Naive thymus-derived CD4-positive, alpha-beta T cell (primary cell): Measurements from ENCODE around the gene DIDO1. TPM values are rescaled to one million over a fixed set of nuclear protein-coding genes. Genes with fewer than 3 reads are reported as not detected.

Experiments
- ATAC-seq: fragments of 150-1000 bp; cut with Tn5 transposase; 2 replicates; pipeline ENCODE4 v1.10.0; 2021; ENCODE audit warnings: mild to moderate bottlenecking, moderate library complexity
- CTCF ChIA-PET: fragments of 350-600 bp; sonication (Branson Sonifier 250); formaldehyde crosslinking; loops from one replicate; lab custom pipeline; 2021; ENCODE audit warnings: antibody characterized with exemption; lab: Charles Lee
- POLR2A ChIA-PET: fragments of 350-600 bp; sonication (Branson Sonifier 250); formaldehyde crosslinking; loops from one replicate; lab custom pipeline; 2021; ENCODE audit warnings: antibody characterized with exemption, inconsistent platforms; lab: Charles Lee
- DNase-seq, 9 donors: peaks; one replicate each; pipeline versions ENCODE4 v3.0.0 to v3.0.0-alpha.2; 2020 to 2022; ENCODE audit warnings: mixed read lengths in 1 of 9
- H3K27ac ChIP-seq: one replicate; pipeline ENCODE4 v1.7.0; 2013; ENCODE audit warnings: mild to moderate bottlenecking, low read depth, low read length, moderate library complexity
- H3K27me3 ChIP-seq, 2 donors: one replicate each; pipeline ENCODE4 v1.7.0; 2013; ENCODE audit warnings: low read length in 2 of 2, mild to moderate bottlenecking in 2 of 2, moderate library complexity in 2 of 2; ENCODE audit not compliant: control insufficient read depth in 2 of 2, insufficient read depth in 2 of 2
- H3K36me3 ChIP-seq, 3 experiments: 1 replicate in 2 of 3; 2 replicates in 1 of 3; pipeline ENCODE4 v1.7.0; 2013; ENCODE audit warnings: low read length in 3 of 3, mild to moderate bottlenecking in 3 of 3, moderate library complexity in 1 of 3; ENCODE audit not compliant: insufficient read depth in 3 of 3, control insufficient read depth in 2 of 3
- H3K4me1 ChIP-seq, 2 donors: one replicate each; pipeline ENCODE4 v1.7.0; 2013; ENCODE audit warnings: low read length in 2 of 2, mild to moderate bottlenecking in 2 of 2, moderate library complexity in 1 of 2; ENCODE audit not compliant: control insufficient read depth in 2 of 2, insufficient read depth in 2 of 2
- H3K4me3 ChIP-seq: 2 replicates; pipeline ENCODE4 v1.7.0; 2013; ENCODE audit warnings: mild to moderate bottlenecking, low read length
- H3K9me3 ChIP-seq, 3 experiments: 1 replicate in 2 of 3; 2 replicates in 1 of 3; pipeline ENCODE4 v1.7.0; 2013; ENCODE audit warnings: low read length in 3 of 3; ENCODE audit not compliant: control insufficient read depth in 2 of 3
- H3K27ac Mint-ChIP-seq, 9 donors: one replicate each; pipeline ENCODE4 v1.8.0; 2020 to 2022; ENCODE audit warnings: mixed read lengths in 9 of 9, mild to moderate bottlenecking in 8 of 9, moderate library complexity in 5 of 9, inconsistent platforms in 2 of 9
- H3K27me3 Mint-ChIP-seq, 5 donors: one replicate each; pipeline ENCODE4 v1.8.0; 2021 to 2022; ENCODE audit warnings: mixed read lengths in 5 of 5, mild to moderate bottlenecking in 1 of 5
- H3K36me3 Mint-ChIP-seq, 5 donors: one replicate each; pipeline ENCODE4 v1.8.0; 2020 to 2022; ENCODE audit warnings: mixed read lengths in 5 of 5, mild to moderate bottlenecking in 3 of 5, inconsistent platforms in 1 of 5
- H3K4me1 Mint-ChIP-seq, 7 donors: one replicate each; pipeline ENCODE4 v1.8.0; 2020 to 2022; ENCODE audit warnings: mixed read lengths in 7 of 7, mild to moderate bottlenecking in 3 of 7, inconsistent platforms in 1 of 7
- H3K4me3 Mint-ChIP-seq, 10 donors: one replicate each; pipeline ENCODE4 v1.8.0; 2020 to 2022; ENCODE audit warnings: mild to moderate bottlenecking in 10 of 10, mixed read lengths in 10 of 10, moderate library complexity in 6 of 10, inconsistent platforms in 2 of 10
- H3K9me3 Mint-ChIP-seq, 11 donors: one replicate each; pipeline ENCODE4 v1.8.0; 2020 to 2022; ENCODE audit warnings: mixed read lengths in 11 of 11, mild to moderate bottlenecking in 4 of 11, inconsistent platforms in 1 of 11, moderate library complexity in 1 of 11
- intact Hi-C, 2 donors: fragments of 100-400 bp; cut with micrococcal nuclease; formaldehyde crosslinking; loops; one replicate each; pipeline ENCODE4 v1.15.1; 2023
- polyA plus RNA-seq, 2 donors: library from polyadenylated mRNA; unstranded; fragments of 300-500 nt; fragmentation: Illumina TruSeq; gene quantifications; one replicate each; pipeline ENCODE4 v1.2.3, GENCODE V29; 2021
- total RNA-seq, 6 experiments: library from RNA in 5 of 6; stranded (reverse) in 5 of 6; gene quantifications; 1 replicate in 5 of 6; 2 replicates in 1 of 6; pipeline ENCODE4 v1.2.3 and lab custom pipeline; 2021 to 2026

DIDO1 gene
- total and polyA plus RNA-seq, 7 experiments from 2014 or later, result 36.6 to 139 (median 69.2) TPM

- ChIA-PET POLR2A (interaction anchor here (0.7 kb wide), 1 partner anchor 44 kb away, joined by 3 read pairs; no protein-coding TSS in a partner anchor), CTCF (interaction anchor here (0.7 kb wide), 1 partner anchor 35 kb away, joined by 3 read pairs; no protein-coding TSS in a partner anchor)
- Mint-ChIP-seq H3K36me3 (no peaks in the 10 kb centered on the region), H3K9me3 (peaks cover 0 to 2% (median 0%) of the 10 kb centered on the region in 11 donors), H3K4me3 (no peak overlapping the region), H3K27ac (no peak overlapping the region), H3K4me1 (peaks cover 10 to 17% (median 14%) of the 10 kb centered on the region in 7 donors), H3K27me3 (peaks cover 12 to 15% (median 13%) of the 10 kb centered on the region in 5 donors)
- Histone ChIP-seq H3K4me1 (peaks cover 0 to 4% of the 10 kb centered on the region in 2 donors), H3K27ac (no peak overlapping the region), H3K9me3 (no peaks in the 10 kb centered on the region), H3K36me3 (no peaks in the 10 kb centered on the region), H3K27me3 (no peaks in the 10 kb centered on the region), H3K4me3 (no peak overlapping the region)
- intact Hi-C loops, result no loop called here
- ATAC-seq (no peak), DNase-seq (no peak)
Measured at GRCh38 chr20:62967628-62968351, 41.5 kb upstream of the DIDO1 start.

DNA sequence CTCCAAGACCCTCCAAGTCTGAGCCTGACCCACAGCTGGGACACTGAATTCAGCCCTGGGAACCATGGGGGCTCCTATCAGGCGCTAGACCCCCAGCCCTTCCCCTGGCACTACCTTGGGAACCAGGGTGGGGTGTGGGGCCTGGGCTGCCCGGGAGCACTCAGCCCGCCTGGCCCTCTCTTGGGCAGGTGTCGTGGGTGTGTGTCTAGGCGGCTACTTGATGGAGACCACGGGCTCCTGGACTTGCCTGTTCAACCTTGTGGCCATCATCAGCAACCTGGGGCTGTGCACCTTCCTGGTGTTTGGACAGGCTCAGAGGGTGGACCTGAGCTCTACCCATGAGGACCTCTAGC is 40.8 kb upstream of the DIDO1 start:
- H3K4me3 Mint-ChIP-seq, result no peak overlapping the region
- H3K9me3 Mint-ChIP-seq, result peaks cover 0 to 2% (median 0%) of the 10 kb centered on the region in 11 donors
- DNase-seq (no peak), ATAC-seq (no peak)
- Histone ChIP-seq H3K36me3 (no peaks in the 10 kb centered on the region), H3K4me3 (no peak overlapping the region), H3K27ac (no peak overlapping the region), H3K4me1 (no peaks in the 10 kb centered on the region), H3K27me3 (no peaks in the 10 kb centered on the region), H3K9me3 (no peaks in the 10 kb centered on the region)
- intact Hi-C loops, result no loop called here
- ChIA-PET CTCF (no interaction called here), POLR2A (no interaction called here)
- peaks cover 5 to 13% (median 9%) of the 10 kb centered on the region in 7 donors for H3K4me1 Mint-ChIP-seq
- H3K27me3 Mint-ChIP-seq, result peaks cover 9 to 11% (median 9%) of the 10 kb centered on the region in 5 donors
- no peak overlapping the region for H3K27ac Mint-ChIP-seq
- no peaks in the 10 kb centered on the region for H3K36me3 Mint-ChIP-seq

GRCh38 chr20:62966212-62967148 is 40.2 kb upstream of the DIDO1 start:
- ATAC-seq (no peak), DNase-seq (no peak)
- Histone ChIP-seq H3K4me1 (no peaks in the 10 kb centered on the region), H3K27me3 (no peaks in the 10 kb centered on the region), H3K4me3 (no peak overlapping the region), H3K9me3 (no peaks in the 10 kb centered on the region), H3K27ac (no peak overlapping the region), H3K36me3 (no peaks in the 10 kb centered on the region)
- ChIA-PET POLR2A (interaction anchor here (2.7 kb wide), 1 partner anchor 12 kb away, joined by 11 read pairs; no protein-coding TSS in a partner anchor), CTCF (no interaction called here)
- peaks cover 2 to 4% (median 3%) of the 10 kb centered on the region in 5 donors for H3K27me3 Mint-ChIP-seq
- H3K4me3 Mint-ChIP-seq, result no peak overlapping the region
- H3K27ac Mint-ChIP-seq, result no peak overlapping the region
- intact Hi-C loops, result no loop called here
- H3K36me3 Mint-ChIP-seq, result no peaks in the 10 kb centered on the region
- no peaks in the 10 kb centered on the region for H3K9me3 Mint-ChIP-seq
- peaks cover 0 to 6% (median 3%) of the 10 kb centered on the region in 7 donors for H3K4me1 Mint-ChIP-seq

DNA sequence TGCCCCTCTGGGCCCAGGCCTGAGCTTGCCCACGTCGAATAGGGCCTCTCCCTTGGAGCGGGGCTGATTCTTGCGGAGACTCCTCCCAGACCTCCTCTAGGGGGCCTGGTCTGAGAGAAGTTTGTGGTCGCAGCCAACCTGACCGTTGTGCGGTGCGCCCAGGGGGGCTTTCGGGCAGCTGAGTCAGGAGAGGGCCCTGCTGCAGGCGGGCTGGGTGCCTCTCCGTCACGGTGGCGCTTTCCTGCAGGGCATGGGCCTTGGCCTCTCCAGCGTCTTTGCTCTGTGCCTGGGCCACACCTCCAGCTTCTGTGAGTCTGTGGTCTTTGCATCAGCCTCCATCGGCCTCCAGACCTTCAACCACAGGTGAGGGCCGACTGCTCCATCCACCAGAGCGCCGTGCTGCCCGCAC is 39.1 kb upstream of the DIDO1 start:
- Histone ChIP-seq H3K36me3 (no peaks in the 10 kb centered on the region), H3K9me3 (no peaks in the 10 kb centered on the region), H3K4me1 (no peaks in the 10 kb centered on the region), H3K4me3 (no peak overlapping the region), H3K27me3 (no peaks in the 10 kb centered on the region), H3K27ac (no peak overlapping the region)
- POLR2A ChIA-PET, result interaction anchor here (2.7 kb wide), 1 partner anchor 11 kb away, joined by 11 read pairs; no protein-coding TSS in a partner anchor
- H3K9me3 Mint-ChIP-seq, result no peaks in the 10 kb centered on the region
- intact Hi-C loops, result no loop called here
- no peaks in the 10 kb centered on the region for H3K36me3 Mint-ChIP-seq
- ATAC-seq (no peak), DNase-seq (no peak)
- H3K27ac Mint-ChIP-seq, result no peak overlapping the region
- no peak overlapping the region for H3K4me3 Mint-ChIP-seq
- CTCF ChIA-PET, result no interaction called here
- no peaks in the 10 kb centered on the region for H3K27me3 Mint-ChIP-seq
- peaks cover 0 to 3% (median 0%) of the 10 kb centered on the region in 7 donors for H3K4me1 Mint-ChIP-seq

DNA sequence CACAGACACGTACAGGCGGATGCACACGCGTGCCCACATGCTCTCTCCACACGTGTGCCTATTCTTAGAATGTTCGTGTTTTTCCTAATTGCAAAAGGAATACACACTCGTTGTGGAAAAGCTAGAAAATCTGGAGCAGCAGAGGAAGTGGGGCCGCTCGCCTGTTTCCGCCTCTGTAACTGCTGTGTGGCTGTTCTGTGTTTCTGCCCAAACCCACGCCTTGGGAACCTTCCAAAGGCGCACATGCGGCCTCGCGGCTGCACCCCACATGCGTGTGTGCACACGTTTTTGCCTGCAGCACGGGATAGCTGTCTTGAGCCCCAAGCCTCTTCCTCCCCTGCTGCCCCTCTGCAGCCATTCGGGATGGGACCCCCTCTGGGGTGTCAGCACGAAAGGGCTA is 38.4 kb upstream of the DIDO1 start:
- Histone ChIP-seq H3K9me3 (no peaks in the 10 kb centered on the region), H3K4me3 (no peak overlapping the region), H3K27me3 (no peaks in the 10 kb centered on the region), H3K27ac (no peak overlapping the region), H3K4me1 (no peaks in the 10 kb centered on the region), H3K36me3 (no peaks in the 10 kb centered on the region)
- peaks cover 0 to 8% (median 4%) of the 10 kb centered on the region in 7 donors for H3K4me1 Mint-ChIP-seq
- ChIA-PET CTCF (no interaction called here), POLR2A (interaction anchor here (0.9 to 2.7 kb wide), 3 partner anchors 11 to 44 kb away, joined by 3 to 11 read pairs (median 3); no protein-coding TSS in a partner anchor)
- no peak overlapping the region for H3K27ac Mint-ChIP-seq
- H3K36me3 Mint-ChIP-seq, result no peaks in the 10 kb centered on the region
- intact Hi-C loops, result no loop called here
- ATAC-seq (no peak), DNase-seq (no peak)
- H3K9me3 Mint-ChIP-seq, result no peaks in the 10 kb centered on the region
- H3K27me3 Mint-ChIP-seq, result no peaks in the 10 kb centered on the region
- H3K4me3 Mint-ChIP-seq, result no peak overlapping the region

DNA sequence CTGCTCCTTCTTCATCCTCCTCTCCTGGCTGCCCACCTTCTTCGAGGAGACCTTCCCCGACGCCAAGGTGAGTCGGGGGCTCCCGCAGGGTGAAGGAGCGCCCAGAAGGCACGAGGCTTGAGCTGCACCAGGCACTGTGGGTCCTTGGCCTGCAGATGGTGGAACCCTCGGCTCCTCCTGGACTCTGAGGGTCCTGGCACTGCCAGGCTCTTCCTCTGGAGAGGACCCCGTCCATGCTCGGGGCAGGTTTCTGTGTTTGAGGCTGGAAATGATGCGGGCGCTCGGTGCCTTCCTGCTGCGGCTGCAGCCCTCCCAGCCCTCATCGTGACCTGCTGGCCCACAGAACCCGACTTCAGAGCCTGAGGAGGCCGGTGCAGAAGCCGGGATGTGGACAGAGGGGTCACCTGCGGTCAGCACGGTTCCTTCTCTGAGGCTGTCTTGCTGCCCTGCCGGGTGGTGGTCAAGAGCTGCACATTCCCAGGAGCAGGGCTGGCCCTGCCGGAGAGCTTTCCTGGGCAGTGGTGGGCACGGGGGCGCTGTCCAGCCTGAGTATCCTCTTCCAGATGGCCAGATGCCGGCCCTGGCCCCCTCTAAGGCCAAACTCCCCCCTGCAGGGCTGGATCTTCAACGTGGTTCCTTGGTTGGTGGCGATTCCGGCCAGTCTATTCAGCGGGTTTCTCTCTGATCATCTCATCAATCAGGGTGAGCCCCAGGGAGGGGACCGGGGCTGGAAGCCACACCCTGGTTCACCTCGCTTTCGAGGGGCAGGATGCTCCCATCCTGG is 37.5 kb upstream of the DIDO1 start:
- ChIA-PET POLR2A (interaction anchor here (0.9 to 2.7 kb wide), 3 partner anchors 10 to 43 kb away, joined by 3 to 11 read pairs (median 3); no protein-coding TSS in a partner anchor), CTCF (no interaction called here)
- Histone ChIP-seq H3K27ac (no peak overlapping the region), H3K4me1 (no peaks in the 10 kb centered on the region), H3K4me3 (no peak overlapping the region), H3K27me3 (no peaks in the 10 kb centered on the region), H3K9me3 (no peaks in the 10 kb centered on the region), H3K36me3 (no peaks in the 10 kb centered on the region)
- Mint-ChIP-seq H3K27me3 (no peaks in the 10 kb centered on the region), H3K4me3 (no peak overlapping the region), H3K9me3 (no peaks in the 10 kb centered on the region), H3K4me1 (peaks cover 0 to 14% (median 11%) of the 10 kb centered on the region in 7 donors), H3K27ac (peak overlapping the region in 1 of 9 donors; percentile 62), H3K36me3 (no peaks in the 10 kb centered on the region)
- DNase-seq (no peak), ATAC-seq (no peak)
- intact Hi-C loops, result no loop called here
